ENCODE results near the gene FTSJ3.

GRCh38 chr17:63826468-63827001 is 928 bp downstream of the FTSJ3 start:
- TF ChIP-seq EZH2 (IDR thresholded peaks at IDR 0.05; ENCODE audit: insufficient read depth, low read length): no peak
- TF ChIP-seq, protein P1, sequence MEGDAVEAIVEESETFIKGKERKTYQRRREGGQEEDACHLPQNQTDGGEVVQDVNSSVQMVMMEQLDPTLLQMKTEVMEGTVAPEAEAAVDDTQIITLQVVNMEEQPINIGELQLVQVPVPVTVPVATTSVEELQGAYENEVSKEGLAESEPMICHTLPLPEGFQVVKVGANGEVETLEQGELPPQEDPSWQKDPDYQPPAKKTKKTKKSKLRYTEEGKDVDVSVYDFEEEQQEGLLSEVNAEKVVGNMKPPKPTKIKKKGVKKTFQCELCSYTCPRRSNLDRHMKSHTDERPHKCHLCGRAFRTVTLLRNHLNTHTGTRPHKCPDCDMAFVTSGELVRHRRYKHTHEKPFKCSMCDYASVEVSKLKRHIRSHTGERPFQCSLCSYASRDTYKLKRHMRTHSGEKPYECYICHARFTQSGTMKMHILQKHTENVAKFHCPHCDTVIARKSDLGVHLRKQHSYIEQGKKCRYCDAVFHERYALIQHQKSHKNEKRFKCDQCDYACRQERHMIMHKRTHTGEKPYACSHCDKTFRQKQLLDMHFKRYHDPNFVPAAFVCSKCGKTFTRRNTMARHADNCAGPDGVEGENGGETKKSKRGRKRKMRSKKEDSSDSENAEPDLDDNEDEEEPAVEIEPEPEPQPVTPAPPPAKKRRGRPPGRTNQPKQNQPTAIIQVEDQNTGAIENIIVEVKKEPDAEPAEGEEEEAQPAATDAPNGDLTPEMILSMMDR (IDR thresholded peaks at IDR 0.05; ENCODE audit: insufficient read depth, low read depth, low read length): no peak

Data from astrocyte (in vitro differentiated cells and primary cell).